ENCODE results near the gene USH1G. TPM values are rescaled to one million over a fixed set of nuclear protein-coding genes. Genes with fewer than 3 reads are reported as not detected.
A peak's percentile ranks its signal among the peaks of the same experiment; 100 is the strongest.

The USH1G gene
- total RNA-seq, 2 experiments from 2014 or later: not detected

DNA sequence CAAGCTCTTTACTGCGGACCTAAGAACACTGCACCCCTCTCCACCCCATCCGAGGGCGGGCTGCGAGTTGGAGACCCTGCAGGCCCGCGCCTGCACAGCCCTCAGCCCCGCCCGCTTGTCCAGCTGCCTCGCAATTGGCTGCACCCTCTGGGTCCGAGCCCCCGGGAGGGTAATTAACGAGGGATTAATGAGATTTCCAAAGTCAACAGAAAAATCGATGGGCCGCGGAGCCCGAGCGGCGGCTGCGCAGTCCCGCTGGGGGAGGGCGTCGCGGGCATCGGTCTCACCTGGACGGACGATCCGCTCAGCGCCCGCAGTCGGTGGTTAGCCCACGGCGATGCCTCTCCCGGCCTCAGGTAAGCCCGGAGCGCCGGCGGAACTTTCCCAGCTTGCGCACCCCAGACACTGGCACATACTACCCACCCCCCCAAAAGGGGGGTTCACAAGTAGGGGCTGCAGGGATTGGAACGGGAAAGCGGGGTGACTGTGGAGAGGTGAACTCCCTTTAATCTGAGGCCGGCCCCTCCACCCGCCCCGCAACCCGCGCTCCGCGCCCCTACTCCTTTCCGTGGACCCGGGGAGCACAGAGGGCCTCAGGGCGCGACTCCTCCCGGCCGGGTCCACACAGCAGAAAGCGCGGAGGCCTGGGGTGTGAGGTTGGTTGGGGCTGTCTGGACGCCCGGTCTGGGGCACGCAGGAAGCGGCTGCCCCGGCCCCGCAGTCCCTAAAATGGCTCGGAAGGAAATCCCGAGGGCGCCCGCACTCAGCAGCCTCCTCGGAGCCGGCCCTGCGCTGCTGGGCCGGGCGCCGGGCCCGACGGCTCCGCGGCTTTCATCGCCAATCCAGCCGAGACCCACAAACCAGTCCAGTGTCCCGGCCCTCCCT is 12.8 kb upstream of the USH1G start, which contains the start of gene OTOP3:
TSS of gene OTOP3 (plus strand) at position 314 of the 885 bp plus-strand sequence. CDS start at position 338, 24 bp downstream.
- Mint-ChIP-seq H3K27ac (no peak within 1 kb of the TSS), H3K9me3 (ENCODE audit: low read depth) (no peaks in the 10 kb centered on the region), H3K4me3 (no peak within 1 kb of the TSS), H3K27me3 (peaks cover 70% of the 10 kb centered on the region), H3K4me1 (no peaks in the 10 kb centered on the region), H3K36me3 (no peaks in the 10 kb centered on the region)
- CTCF ChIA-PET: interaction anchor here (1.0 to 1.3 kb wide), 2 partner anchors 12 to 26 kb away, joined by 3 read pairs; partner anchors contain the start of gene OTOP2
- DNase-seq (no peak), ATAC-seq (peak; percentile 23)

DNA sequence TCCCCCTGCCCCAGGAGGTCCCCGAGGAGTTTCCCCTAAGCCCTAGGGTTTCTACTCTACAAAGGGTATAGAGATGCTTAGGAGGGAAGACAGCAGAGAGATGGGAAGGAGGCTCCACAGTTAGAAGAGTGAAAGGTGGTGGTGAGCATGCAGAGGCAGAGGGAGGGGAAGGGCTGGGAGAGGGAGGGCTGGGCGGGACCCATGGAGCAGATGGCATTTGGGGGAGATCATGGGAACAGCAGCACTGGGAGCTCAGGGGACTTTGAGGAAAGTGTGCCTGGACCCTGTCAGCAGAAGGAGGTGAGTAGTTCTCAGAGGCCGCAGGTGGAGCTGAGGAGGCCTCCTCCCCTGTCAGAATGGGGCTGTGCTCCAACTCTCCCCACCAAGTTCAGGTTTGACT is 12.0 kb upstream of the USH1G start:
- no peaks in the 10 kb centered on the region for H3K4me1 Mint-ChIP-seq
- no peak overlapping the region for H3K27ac Mint-ChIP-seq
- peaks cover 67% of the 10 kb centered on the region for H3K27me3 Mint-ChIP-seq
- DNase-seq (no peak), ATAC-seq (no peak)
- H3K4me3 Mint-ChIP-seq: no peak overlapping the region
- no peaks in the 10 kb centered on the region for H3K36me3 Mint-ChIP-seq
- CTCF ChIA-PET: interaction anchor here (1.0 kb wide), 1 partner anchor 11 kb away, joined by 3 read pairs; the partner anchor contains the start of gene OTOP2
- H3K9me3 Mint-ChIP-seq (ENCODE audit: low read depth): no peaks in the 10 kb centered on the region

DNA sequence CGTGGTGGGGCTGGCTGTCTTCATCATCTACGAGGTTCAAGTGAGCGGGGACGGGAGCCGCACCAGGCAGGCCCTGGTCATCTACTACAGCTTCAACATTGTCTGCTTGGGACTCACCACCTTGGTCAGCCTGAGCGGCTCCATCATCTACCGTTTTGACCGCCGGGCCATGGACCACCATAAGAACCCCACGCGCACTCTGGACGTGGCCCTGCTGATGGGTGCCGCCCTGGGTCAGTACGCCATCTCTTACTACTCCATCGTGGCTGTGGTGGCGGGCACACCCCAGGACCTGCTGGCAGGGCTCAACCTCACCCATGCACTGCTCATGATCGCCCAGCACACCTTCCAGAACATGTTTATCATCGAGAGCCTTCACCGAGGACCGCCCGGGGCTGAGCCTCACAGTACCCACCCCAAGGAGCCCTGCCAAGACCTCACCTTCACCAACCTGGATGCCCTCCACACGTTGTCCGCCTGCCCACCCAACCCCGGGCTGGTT is 7.5 kb upstream of the USH1G start:
- CTCF ChIA-PET: no interaction called here
- H3K36me3 Mint-ChIP-seq: no peaks in the 10 kb centered on the region
- no peaks in the 10 kb centered on the region for H3K4me1 Mint-ChIP-seq
- H3K4me3 Mint-ChIP-seq: no peak overlapping the region
- ATAC-seq (no peak), DNase-seq (no peak)
- no peaks in the 10 kb centered on the region for H3K9me3 Mint-ChIP-seq (ENCODE audit: low read depth)
- H3K27me3 Mint-ChIP-seq: peaks cover 72% of the 10 kb centered on the region
- H3K27ac Mint-ChIP-seq: no peak overlapping the region

DNA sequence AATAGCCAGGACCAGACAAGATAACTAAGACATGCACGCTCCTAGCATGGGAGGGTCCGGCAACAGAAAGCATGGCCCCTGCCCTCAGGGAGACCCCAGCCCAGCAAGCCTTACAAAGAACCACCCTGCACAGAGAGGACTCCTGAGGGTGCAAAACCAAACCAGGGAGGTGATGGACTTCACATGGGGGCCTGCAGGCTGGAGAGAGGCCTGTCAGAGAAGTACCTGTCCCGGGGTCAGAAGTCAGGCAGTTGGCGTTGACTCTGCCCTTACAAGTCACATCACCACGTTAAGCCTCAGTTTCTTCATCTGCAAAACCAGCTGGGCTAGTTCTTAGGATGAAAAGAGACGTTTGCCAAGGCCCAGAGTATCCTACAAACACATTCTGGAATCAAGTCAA is 5.7 kb upstream of the USH1G start:
- CTCF ChIA-PET: interaction anchor here (1.7 to 2.4 kb wide), 2 partner anchors 29 to 32 kb away, joined by 8 to 10 read pairs; no protein-coding TSS in a partner anchor
- no peaks in the 10 kb centered on the region for H3K4me1 Mint-ChIP-seq
- no peak for DNase-seq
- H3K4me3 Mint-ChIP-seq: no peak overlapping the region
- no peaks in the 10 kb centered on the region for H3K9me3 Mint-ChIP-seq (ENCODE audit: low read depth)
- no peak for ATAC-seq
- H3K27me3 Mint-ChIP-seq: peaks cover 76% of the 10 kb centered on the region
- no peak overlapping the region for H3K27ac Mint-ChIP-seq
- H3K36me3 Mint-ChIP-seq: no peaks in the 10 kb centered on the region

DNA sequence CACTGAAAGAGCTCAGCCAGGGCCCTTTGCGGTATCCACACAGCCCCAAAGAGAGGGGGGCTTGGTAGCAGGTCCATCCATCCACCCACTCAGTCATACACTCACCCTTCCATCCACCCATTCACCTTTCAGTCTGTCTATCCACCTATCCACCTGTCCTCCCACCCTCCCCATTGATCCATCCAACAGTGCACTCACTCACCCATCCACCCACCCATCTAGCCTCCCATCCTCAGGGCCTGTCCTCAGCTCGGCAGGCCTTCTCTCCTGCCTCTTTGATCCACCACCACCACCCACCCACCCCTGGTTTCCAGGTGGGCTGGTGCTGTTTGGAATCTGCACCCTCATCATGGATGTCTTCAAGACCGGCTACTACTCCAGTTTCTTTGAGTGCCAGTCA is 2.2 kb upstream of the USH1G start:
- DNase-seq (no peak), ATAC-seq (no peak)
- H3K4me1 Mint-ChIP-seq: peaks cover 6% of the 10 kb centered on the region
- H3K27ac Mint-ChIP-seq: no peak overlapping the region
- no peaks in the 10 kb centered on the region for H3K36me3 Mint-ChIP-seq
- H3K4me3 Mint-ChIP-seq: no peak overlapping the region
- no peaks in the 10 kb centered on the region for H3K9me3 Mint-ChIP-seq (ENCODE audit: low read depth)
- CTCF ChIA-PET: interaction anchor here (0.9 to 8.2 kb wide), 2 partner anchors 18 to 34 kb away, joined by 3 to 116 read pairs; no protein-coding TSS in a partner anchor
- H3K27me3 Mint-ChIP-seq: peaks cover 79% of the 10 kb centered on the region

DNA sequence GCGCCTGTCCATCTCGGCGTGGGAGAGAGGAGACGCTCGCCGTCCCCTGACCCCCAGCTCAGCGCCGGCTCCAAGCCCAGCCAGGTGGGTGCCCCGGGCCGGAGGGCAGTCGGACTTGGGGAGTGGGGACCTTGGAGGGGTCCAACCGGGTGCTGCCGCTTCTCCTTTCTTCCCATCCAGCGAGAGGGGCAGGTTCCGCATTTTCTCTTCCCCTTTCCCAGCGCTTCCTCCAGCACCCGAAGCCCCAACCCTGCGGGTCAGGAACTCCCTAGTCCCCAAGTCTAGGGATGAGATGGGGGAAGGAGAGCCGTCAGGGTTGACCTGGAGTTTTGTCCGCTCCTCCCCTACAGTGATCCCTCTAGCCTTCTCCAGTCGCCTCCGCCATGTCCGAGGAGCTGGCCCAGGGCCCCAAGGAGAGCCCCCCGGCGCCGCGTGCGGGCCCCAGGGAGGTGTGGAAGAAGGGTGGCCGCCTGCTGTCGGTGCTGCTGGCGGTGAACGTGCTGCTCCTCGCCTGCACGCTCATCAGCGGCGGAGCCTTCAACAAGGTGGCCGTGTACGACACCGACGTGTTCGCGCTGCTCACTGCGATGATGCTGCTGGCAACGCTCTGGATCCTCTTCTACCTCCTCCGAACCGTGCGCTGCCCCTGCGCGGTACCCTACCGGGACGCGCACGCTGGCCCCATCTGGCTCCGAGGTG is 1.3 kb upstream of the USH1G start, which contains the start of gene OTOP2:
TSS of gene OTOP2 (plus strand) at position 24 of the 699 bp plus-strand sequence. CDS start at position 384, 360 bp downstream.
- no peak within 1 kb of the TSS for H3K4me3 Mint-ChIP-seq
- CTCF ChIA-PET: interaction anchor here (0.5 to 8.2 kb wide), 8 partner anchors 9 to 267 kb away, joined by 3 to 116 read pairs (median 3); partner anchors contain the start of genes ATP5PD and OTOP3
- no peak within 1 kb of the TSS for H3K27ac Mint-ChIP-seq
- peaks cover 6% of the 10 kb centered on the region for H3K4me1 Mint-ChIP-seq
- no peak for ATAC-seq
- no peaks in the 10 kb centered on the region for H3K36me3 Mint-ChIP-seq
- no peaks in the 10 kb centered on the region for H3K9me3 Mint-ChIP-seq (ENCODE audit: low read depth)
- DNase-seq: no peak
- peaks cover 86% of the 10 kb centered on the region for H3K27me3 Mint-ChIP-seq

DNA sequence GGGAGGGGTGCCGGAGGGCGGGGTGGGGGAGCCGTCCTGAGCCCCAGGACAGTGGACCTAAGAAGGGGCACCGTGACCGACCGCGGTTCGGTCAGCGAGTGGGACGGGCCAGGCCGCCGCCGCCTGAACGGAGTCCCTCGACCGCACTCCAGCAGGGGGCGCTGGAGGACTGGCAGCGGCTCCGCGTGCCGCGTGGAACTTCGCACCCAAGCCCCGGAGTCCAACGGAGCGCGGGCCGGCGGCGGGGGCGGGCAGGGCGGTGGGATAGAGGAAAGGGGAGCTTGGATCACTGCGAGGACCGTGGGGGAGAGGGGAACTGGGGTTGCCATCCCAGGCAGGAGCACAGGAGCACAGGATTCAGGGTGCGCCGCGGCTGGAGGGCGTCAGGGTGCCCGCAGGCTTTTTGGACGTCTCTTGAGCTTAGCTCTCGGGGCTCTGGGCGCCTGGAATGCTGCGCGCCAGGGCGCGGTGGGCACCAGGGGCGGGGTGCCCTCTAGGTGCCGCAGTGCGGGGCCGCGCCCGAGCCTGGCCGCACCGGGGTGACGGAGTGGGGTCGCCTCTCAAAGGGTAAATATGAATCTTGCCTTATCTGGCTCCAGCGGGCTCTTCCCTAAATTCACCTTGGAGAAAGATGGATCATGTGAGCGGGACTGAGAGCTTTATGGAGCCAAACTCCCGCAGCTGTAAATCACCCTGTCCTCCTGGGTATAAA is 639 bp upstream of the USH1G start:
- no peaks in the 10 kb centered on the region for H3K36me3 Mint-ChIP-seq
- H3K27ac Mint-ChIP-seq: no peak overlapping the region
- H3K9me3 Mint-ChIP-seq (ENCODE audit: low read depth): no peaks in the 10 kb centered on the region
- H3K4me1 Mint-ChIP-seq: peaks cover 6% of the 10 kb centered on the region
- CTCF ChIA-PET: interaction anchor here (0.7 to 8.2 kb wide), 7 partner anchors 10 to 132 kb away, joined by 3 to 116 read pairs (median 3); partner anchors contain the start of genes ATP5PD and OTOP3
- peaks cover 90% of the 10 kb centered on the region for H3K27me3 Mint-ChIP-seq
- peak; percentile 71 for ATAC-seq
- no peak overlapping the region for H3K4me3 Mint-ChIP-seq
- DNase-seq: peak; percentile 74

DNA sequence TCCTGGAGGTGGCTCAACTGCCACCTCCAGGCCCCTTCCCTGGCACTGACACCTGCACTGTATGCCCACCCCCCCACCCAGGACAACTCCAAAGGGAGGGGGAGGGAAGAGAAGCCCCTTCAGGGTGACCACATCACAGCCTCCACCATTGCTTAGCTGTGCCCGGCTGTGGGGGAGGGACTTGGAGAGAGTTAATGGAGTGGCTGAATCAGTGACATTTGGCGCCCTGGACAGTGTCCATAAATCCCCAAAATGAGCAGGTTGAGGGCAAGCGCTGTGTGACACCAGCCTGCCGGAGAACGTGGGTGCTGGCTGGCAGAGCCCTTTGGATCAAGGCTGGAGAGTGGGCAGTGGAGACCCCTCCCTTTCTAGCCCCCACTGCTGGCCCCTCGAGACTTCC is 883 bp downstream of the USH1G start:
- ATAC-seq (no peak), DNase-seq (no peak)
- H3K27me3 Mint-ChIP-seq: peaks cover 77% of the 10 kb centered on the region
- no peaks in the 10 kb centered on the region for H3K36me3 Mint-ChIP-seq
- no peaks in the 10 kb centered on the region for H3K9me3 Mint-ChIP-seq (ENCODE audit: low read depth)
- no peak overlapping the region for H3K4me3 Mint-ChIP-seq
- no peak overlapping the region for H3K27ac Mint-ChIP-seq
- CTCF ChIA-PET: interaction anchor here (8.2 kb wide), 1 partner anchor 37 kb away, joined by 116 read pairs; no protein-coding TSS in a partner anchor
- peaks cover 6% of the 10 kb centered on the region for H3K4me1 Mint-ChIP-seq

DNA sequence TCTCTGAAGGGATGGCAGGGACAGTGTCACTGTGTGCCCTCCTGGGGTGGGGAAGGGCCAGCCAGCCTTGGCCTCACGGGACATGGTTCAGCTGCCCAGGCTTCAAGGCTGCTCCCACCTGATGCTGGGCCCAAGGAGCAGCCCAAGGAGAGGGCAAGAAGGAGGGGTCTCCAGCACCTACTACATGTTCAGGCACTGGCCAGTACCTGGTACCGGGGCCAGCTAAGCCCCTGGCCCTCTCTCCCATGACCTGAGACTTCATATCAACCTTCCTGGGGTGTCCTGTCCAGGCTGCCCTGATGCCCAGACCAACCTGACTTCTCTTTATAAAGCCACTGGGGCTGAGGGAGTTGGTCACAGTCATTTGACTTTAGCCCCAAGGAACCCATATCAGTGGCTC is 1.3 kb downstream of the USH1G start:
- Mint-ChIP-seq H3K4me1 (peaks cover 6% of the 10 kb centered on the region), H3K4me3 (no peak overlapping the region), H3K9me3 (ENCODE audit: low read depth) (no peaks in the 10 kb centered on the region), H3K27ac (no peak overlapping the region), H3K36me3 (no peaks in the 10 kb centered on the region), H3K27me3 (peaks cover 73% of the 10 kb centered on the region)
- no peak for ATAC-seq
- CTCF ChIA-PET: interaction anchor here (0.9 to 8.2 kb wide), 2 partner anchors 38 to 734 kb away, joined by 3 to 116 read pairs; no protein-coding TSS in a partner anchor
- DNase-seq: no peak

DNA sequence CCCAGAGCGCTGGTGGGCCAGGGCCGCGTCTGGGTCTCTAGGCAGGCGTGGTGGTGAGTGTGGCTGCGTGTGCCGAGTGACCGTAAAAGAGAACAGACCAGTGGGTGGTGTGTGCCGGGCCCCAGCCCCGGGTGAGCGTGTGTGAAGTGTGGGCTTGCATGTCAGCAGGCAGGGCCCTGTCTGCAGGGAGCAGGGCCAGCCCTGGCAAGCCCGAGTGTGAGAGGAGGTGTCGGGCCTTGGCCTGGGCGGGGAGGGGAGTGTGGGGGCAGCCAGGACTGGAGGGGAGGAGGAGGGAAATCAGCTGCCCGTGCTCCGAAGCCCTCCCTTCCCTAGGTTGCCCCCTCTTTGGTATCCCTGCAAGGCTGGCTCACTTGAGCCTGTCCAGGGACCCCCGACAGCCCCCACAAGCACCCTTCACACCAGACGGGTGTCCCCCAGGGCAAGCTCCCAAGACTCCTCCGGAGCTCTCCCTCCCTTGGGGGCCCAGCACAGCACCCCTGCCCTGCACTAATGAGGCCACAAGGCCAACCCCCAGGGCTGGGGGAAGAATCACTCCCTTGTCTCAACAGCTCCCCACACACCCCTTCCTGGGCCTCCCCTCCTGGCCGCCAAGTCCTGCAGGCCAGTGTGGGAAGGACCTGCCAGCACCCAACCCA is 1.9 kb downstream of the USH1G start:
- DNase-seq (no peak), ATAC-seq (no peak)
- Mint-ChIP-seq H3K4me1 (peaks cover 6% of the 10 kb centered on the region), H3K4me3 (no peak overlapping the region), H3K27ac (no peak overlapping the region), H3K27me3 (peaks cover 67% of the 10 kb centered on the region), H3K9me3 (ENCODE audit: low read depth) (no peaks in the 10 kb centered on the region), H3K36me3 (no peaks in the 10 kb centered on the region)
- CTCF ChIA-PET: interaction anchor here (0.9 to 8.2 kb wide), 3 partner anchors 38 to 735 kb away, joined by 3 to 116 read pairs (median 3); no protein-coding TSS in a partner anchor

DNA sequence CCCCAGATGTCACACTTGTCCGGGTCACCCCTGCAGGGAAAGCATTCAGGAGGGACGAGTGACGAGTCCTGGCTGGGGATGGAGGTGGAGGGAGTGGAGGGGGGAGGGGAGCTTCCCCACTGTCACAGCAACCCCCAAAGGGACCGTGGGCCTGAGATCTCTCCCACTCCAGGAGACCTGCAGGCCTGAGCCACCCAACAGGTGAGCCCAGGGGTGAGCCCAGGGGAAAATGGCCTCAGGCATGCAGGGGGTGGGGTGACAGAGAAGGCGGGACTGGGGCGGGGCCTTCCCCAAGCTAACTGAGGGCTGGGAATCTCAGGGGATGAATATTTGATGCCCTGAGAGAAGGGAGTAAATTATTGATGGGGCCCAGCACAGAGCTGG is 2.4 kb downstream of the USH1G start:
- no peak overlapping the region for H3K4me3 Mint-ChIP-seq
- ATAC-seq (no peak), DNase-seq (no peak)
- H3K9me3 Mint-ChIP-seq (ENCODE audit: low read depth): no peaks in the 10 kb centered on the region
- H3K36me3 Mint-ChIP-seq: no peaks in the 10 kb centered on the region
- CTCF ChIA-PET: interaction anchor here (1.0 to 8.2 kb wide), 2 partner anchors 39 to 114 kb away, joined by 3 to 116 read pairs; no protein-coding TSS in a partner anchor
- peaks cover 62% of the 10 kb centered on the region for H3K27me3 Mint-ChIP-seq
- H3K4me1 Mint-ChIP-seq: peaks cover 6% of the 10 kb centered on the region
- H3K27ac Mint-ChIP-seq: no peak overlapping the region

DNA sequence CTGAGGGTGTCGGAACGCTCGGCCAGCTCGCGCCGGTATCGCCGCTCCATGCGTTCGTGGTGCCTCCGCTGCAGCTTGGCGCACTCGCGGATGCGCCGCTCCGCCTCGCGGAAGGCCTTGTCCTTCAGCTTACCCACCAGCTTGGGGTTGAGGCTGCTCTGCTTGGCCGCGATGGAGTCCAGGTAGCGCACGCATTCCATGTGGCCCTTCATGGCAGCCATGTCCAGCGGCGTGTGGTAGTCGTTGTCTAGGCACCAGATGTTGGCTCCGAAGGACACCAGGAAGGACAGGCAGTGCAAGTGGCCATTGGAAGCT is 2.8 kb downstream of the USH1G start:
- ATAC-seq (no peak), DNase-seq (no peak)
- CTCF ChIA-PET: interaction anchor here (8.2 kb wide), 1 partner anchor 39 kb away, joined by 116 read pairs; no protein-coding TSS in a partner anchor
- no peaks in the 10 kb centered on the region for H3K36me3 Mint-ChIP-seq
- H3K9me3 Mint-ChIP-seq (ENCODE audit: low read depth): no peaks in the 10 kb centered on the region
- H3K4me1 Mint-ChIP-seq: peaks cover 6% of the 10 kb centered on the region
- peaks cover 58% of the 10 kb centered on the region for H3K27me3 Mint-ChIP-seq
- H3K4me3 Mint-ChIP-seq: no peak overlapping the region
- no peak overlapping the region for H3K27ac Mint-ChIP-seq
